Astrocyte (in vitro differentiated cells and primary cell): Measurements from ENCODE around the gene SRI.

Source experiments
- CTCF ChIP-seq: IDR thresholded peaks from 2 replicates; pipeline ENCODE4 v1.5.1; 2011; ENCODE audit warnings: low read depth, mild to moderate bottlenecking, inconsistent platforms, low read length, moderate library complexity; ENCODE audit not compliant: insufficient read depth
- EZH2 ChIP-seq: IDR thresholded peaks from 2 replicates; pipeline ENCODE4 v1.6.1; 2012; ENCODE audit warnings: mild to moderate bottlenecking, low read length, inconsistent platforms; ENCODE audit not compliant: insufficient read depth

GRCh38 chr7:88218836-88219605 lies 817 bp downstream of the SRI start:
- no peak for TF ChIP-seq EZH2
- TF ChIP-seq CTCF = no peak
